IPS-NIHi7 (cell line): Measurements from ENCODE around the gene PUS1.

Experiments used
- DNase-seq: peaks from one replicate; pipeline ENCODE4 v3.0.0; 2012; ENCODE audit warnings: mixed read lengths; ENCODE audit errors: extremely low spot score

PUS1 gene

DNA sequence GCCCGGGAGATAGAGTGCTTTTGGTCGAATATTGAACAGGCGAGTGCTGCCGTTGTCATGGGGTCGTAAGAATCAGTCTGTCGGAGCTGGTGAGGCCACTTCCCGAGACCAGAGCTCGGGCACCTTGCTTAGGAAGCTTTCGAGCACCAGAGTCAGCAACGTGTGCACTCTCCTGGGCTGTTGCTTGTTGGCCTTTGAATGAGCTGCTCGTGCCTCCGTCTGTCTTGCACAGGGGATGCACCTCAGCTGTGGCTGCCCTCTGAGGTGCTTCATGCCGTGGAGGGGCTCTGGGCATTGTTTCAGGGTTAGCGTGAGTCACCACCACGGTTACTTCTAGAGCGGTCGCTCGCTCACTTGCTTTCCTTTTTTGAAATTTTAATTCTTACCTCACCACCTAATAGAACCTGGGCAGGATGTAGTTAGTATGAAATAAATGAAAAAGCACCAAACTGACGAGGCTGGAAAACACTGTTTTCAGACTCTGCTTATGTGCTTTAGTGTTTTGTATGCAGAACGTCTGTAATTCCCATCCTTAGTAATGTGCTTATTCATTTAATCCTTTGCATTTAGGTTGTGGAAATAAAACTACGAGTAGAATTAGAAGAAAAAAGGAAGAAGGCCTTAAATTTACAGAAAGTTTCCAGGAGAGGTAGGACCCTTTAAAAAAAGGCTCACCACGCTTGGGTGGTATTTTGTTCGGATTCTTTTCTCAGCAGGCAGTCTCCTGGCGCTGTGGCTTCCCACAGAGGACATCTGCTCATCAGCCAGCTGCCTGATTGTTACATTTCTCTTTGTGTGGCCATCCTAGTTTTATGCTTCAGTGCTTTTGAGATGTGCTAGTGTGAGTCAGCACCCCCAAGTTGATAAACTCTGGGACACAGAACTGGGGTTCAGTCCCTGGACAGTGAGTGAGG, 61.2 kb downstream of the PUS1 start:
- DNase-seq, result peak; percentile 68

- DNase-seq, result no peak
Measured at GRCh38 chr12:131990980-131991305, 61.9 kb downstream of the PUS1 start.

DNA sequence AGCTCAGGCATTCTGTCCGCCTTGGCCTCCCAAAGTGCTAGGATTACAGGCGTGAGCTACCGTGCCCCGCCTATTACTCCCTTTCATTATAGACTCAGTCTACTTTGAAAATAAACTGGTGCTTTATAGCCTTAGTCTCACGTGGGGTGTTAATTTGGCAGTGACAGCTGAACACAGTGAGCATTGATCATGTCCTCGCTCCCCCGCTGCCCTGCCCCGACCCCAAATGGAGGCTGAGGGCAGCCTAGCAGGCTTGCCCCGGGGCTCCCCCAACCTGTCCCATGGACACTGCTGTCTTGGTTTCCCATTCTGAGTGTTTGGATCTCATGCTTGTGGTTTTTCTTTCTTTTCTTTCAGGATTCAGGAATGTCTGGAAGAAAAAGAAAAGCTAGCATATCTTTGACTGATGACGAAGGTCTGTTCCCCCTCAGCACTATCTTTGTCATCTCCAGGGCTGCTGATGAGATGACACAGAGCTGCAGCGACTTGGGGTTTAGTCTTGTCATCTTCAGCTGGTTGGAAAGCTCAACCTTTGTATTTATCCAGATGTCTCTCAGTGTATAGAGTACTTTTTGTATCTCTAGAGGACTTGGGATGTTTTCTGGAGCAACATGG, 62.8 kb downstream of the PUS1 start:
- no peak for DNase-seq

DNA sequence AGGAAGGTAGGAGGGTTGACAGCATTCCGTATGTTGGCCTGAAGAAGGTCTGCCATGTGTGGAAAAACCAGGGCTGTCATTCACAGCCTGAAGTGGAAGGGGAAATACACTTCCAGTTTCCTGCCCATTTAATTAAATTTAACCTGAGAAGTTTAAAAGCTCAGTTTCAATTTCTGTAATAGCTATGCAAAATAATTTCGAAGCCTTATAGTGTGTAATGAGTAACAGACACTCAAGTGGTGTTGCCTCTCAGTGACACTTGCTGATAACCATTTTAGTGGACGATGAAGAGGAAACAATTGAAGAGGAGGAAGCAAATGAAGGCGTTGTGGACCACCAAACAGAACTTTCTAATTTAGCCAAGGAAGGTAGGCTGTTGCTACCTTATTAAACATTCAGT, 65.5 kb downstream of the PUS1 start:
- DNase-seq, result no peak
